Measurements from ENCODE around the gene FASTK. TPM values are rescaled to one million over a fixed set of nuclear protein-coding genes. Genes with fewer than 3 reads are reported as not detected.

FASTK gene
- total and polyA plus RNA-seq, 2 experiments from 2014 or later, result 109 to 145 TPM

- Histone ChIP-seq H4K20me1 (ENCODE audit: insufficient read depth) (peaks cover 2% of the 10 kb centered on the region; the same call in 1 of the 2 replicates), H3K4me3 (no peak overlapping the region), H3K4me2 (ENCODE audit: unreplicated experiment) (no peak overlapping the region), H3K9me3 (ENCODE audit: low read depth) (no peaks in the 10 kb centered on the region), H3K36me3 (ENCODE audit: low read depth) (no peaks in the 10 kb centered on the region), H2AFZ (no peak overlapping the region), H3K9me2 (ENCODE audit: insufficient read depth) (no peaks in the 10 kb centered on the region), H3K9ac (no peak overlapping the region), H3K79me2 (ENCODE audit: insufficient read depth) (peaks cover 99% of the 10 kb centered on the region), H3K27ac (no peak overlapping the region), H3K27me3 (replicated peaks; ENCODE audit: insufficient read depth) (no peaks in the 10 kb centered on the region), H3F3A (ENCODE audit: insufficient read depth) (peaks cover 7% of the 10 kb centered on the region; the same call in 1 of the 2 replicates), H3K4me1 (ENCODE audit: insufficient read depth) (peaks cover 7% of the 10 kb centered on the region; the same call in 1 of the 2 replicates)
- 82 to 85% methylated on average over 23 of the region's 23 CpGs for WGBS, 2 experiments (ENCODE audit: low coverage in 1 of 2, low lambda C conversion rate in 2 of 2, missing lambda C conversion rate in 2 of 2)
- peak; percentile 35 for DNase-seq
- in situ Hi-C loops (cut with MboI), result no loop called here
- TF ChIP-seq EZH2phosphoT487 (IDR thresholded peaks at IDR 0.05; ENCODE audit: insufficient read depth, low read depth) (no peak), EZH2 (IDR thresholded peaks at IDR 0.05; ENCODE audit: insufficient read depth, poor library complexity, severe bottlenecking) (no peak)
Observed at GRCh38 chr7:151104411-151105235, 24.0 kb upstream of the FASTK start.

GRCh38 chr7:151103973-151104372 lies 23.4 kb upstream of the FASTK start:
- in situ Hi-C loops (cut with MboI), result no loop called here
- Histone ChIP-seq H3K79me2 (ENCODE audit: insufficient read depth) (peaks cover 99% of the 10 kb centered on the region), H3K9me2 (ENCODE audit: insufficient read depth) (no peaks in the 10 kb centered on the region), H3K9ac (no peak overlapping the region), H3K27ac (no peak overlapping the region), H3F3A (ENCODE audit: insufficient read depth) (peaks cover 7% of the 10 kb centered on the region; the same call in 1 of the 2 replicates), H2AFZ (no peak overlapping the region), H4K20me1 (ENCODE audit: insufficient read depth) (peaks cover 6% of the 10 kb centered on the region; the same call in 1 of the 2 replicates), H3K36me3 (ENCODE audit: low read depth) (no peaks in the 10 kb centered on the region), H3K4me3 (no peak overlapping the region), H3K27me3 (replicated peaks; ENCODE audit: insufficient read depth) (no peaks in the 10 kb centered on the region), H3K9me3 (ENCODE audit: low read depth) (no peaks in the 10 kb centered on the region), H3K4me2 (ENCODE audit: unreplicated experiment) (no peak overlapping the region), H3K4me1 (ENCODE audit: insufficient read depth) (peaks cover 5% of the 10 kb centered on the region; the same call in 1 of the 2 replicates)
- no peak for TF ChIP-seq EZH2phosphoT487 (IDR thresholded peaks at IDR 0.05; ENCODE audit: insufficient read depth, low read depth)
- no peak for TF ChIP-seq EZH2 (IDR thresholded peaks at IDR 0.05; ENCODE audit: insufficient read depth, poor library complexity, severe bottlenecking)
- DNase-seq, result no peak
- 94 to 95% methylated on average over 12 of the region's 12 CpGs for WGBS, 2 experiments (ENCODE audit: low coverage in 1 of 2, low lambda C conversion rate in 2 of 2, missing lambda C conversion rate in 2 of 2)

- TF ChIP-seq EZH2 (IDR thresholded peaks at IDR 0.05; ENCODE audit: insufficient read depth, poor library complexity, severe bottlenecking) (no peak), EZH2phosphoT487 (IDR thresholded peaks at IDR 0.05; ENCODE audit: insufficient read depth, low read depth) (no peak)
- no peaks in the 10 kb centered on the region for H3K9me3 ChIP-seq (ENCODE audit: low read depth)
- H3F3A ChIP-seq (ENCODE audit: insufficient read depth), result peaks cover 7% of the 10 kb centered on the region; the same call in 1 of the 2 replicates
- no peak overlapping the region for H3K27ac ChIP-seq
- peaks cover 99% of the 10 kb centered on the region for H3K79me2 ChIP-seq (ENCODE audit: insufficient read depth)
- no peak overlapping the region for H3K4me3 ChIP-seq
- H3K4me1 ChIP-seq (ENCODE audit: insufficient read depth), result peaks cover 5% of the 10 kb centered on the region; the same call in 1 of the 2 replicates
- H3K4me2 ChIP-seq (ENCODE audit: unreplicated experiment), result no peak overlapping the region
- no peak overlapping the region for H2AFZ ChIP-seq
- 99 to 100% methylated on average over 3 of the region's 3 CpGs for WGBS, 2 experiments (ENCODE audit: low coverage in 1 of 2, low lambda C conversion rate in 2 of 2, missing lambda C conversion rate in 2 of 2)
- H3K9me2 ChIP-seq (ENCODE audit: insufficient read depth), result no peaks in the 10 kb centered on the region
- no peaks in the 10 kb centered on the region for H3K36me3 ChIP-seq (ENCODE audit: low read depth)
- H4K20me1 ChIP-seq (ENCODE audit: insufficient read depth), result peaks cover 9% of the 10 kb centered on the region; the same call in 1 of the 2 replicates
- no peak overlapping the region for H3K9ac ChIP-seq
- no peaks in the 10 kb centered on the region for H3K27me3 ChIP-seq (replicated peaks; ENCODE audit: insufficient read depth)
- in situ Hi-C loops (cut with MboI), result no loop called here
- DNase-seq, result no peak
Observed at GRCh38 chr7:151102991-151103390, 22.4 kb upstream of the FASTK start.

GRCh38 chr7:151101621-151102396 lies 21.2 kb upstream of the FASTK start:
- peaks cover 9% of the 10 kb centered on the region; the same call in 1 of the 2 replicates for H4K20me1 ChIP-seq (ENCODE audit: insufficient read depth)
- peaks cover 99% of the 10 kb centered on the region for H3K79me2 ChIP-seq (ENCODE audit: insufficient read depth)
- in situ Hi-C loops (cut with MboI), result no loop called here
- H2AFZ ChIP-seq, result no peak overlapping the region
- TF ChIP-seq EZH2phosphoT487 (IDR thresholded peaks at IDR 0.05; ENCODE audit: insufficient read depth, low read depth) (no peak), EZH2 (IDR thresholded peaks at IDR 0.05; ENCODE audit: insufficient read depth, poor library complexity, severe bottlenecking) (no peak)
- peaks cover 5% of the 10 kb centered on the region; the same call in 1 of the 2 replicates for H3K4me1 ChIP-seq (ENCODE audit: insufficient read depth)
- H3K27me3 ChIP-seq (replicated peaks; ENCODE audit: insufficient read depth), result no peaks in the 10 kb centered on the region
- H3K9ac ChIP-seq, result no peak overlapping the region
- no peak overlapping the region for H3K4me3 ChIP-seq
- no peaks in the 10 kb centered on the region for H3K36me3 ChIP-seq (ENCODE audit: low read depth)
- WGBS, 2 experiments (ENCODE audit: low coverage in 1 of 2, low lambda C conversion rate in 2 of 2, missing lambda C conversion rate in 2 of 2), result 75 to 78% methylated on average over 23 to 24 of the region's 24 CpGs
- H3K9me2 ChIP-seq (ENCODE audit: insufficient read depth), result no peaks in the 10 kb centered on the region
- DNase-seq, result no peak
- H3F3A ChIP-seq (ENCODE audit: insufficient read depth), result peaks cover 7% of the 10 kb centered on the region; the same call in 1 of the 2 replicates
- no peak overlapping the region for H3K4me2 ChIP-seq (ENCODE audit: unreplicated experiment)
- H3K9me3 ChIP-seq (ENCODE audit: low read depth), result no peaks in the 10 kb centered on the region
- no peak overlapping the region for H3K27ac ChIP-seq

All from GM23248 (cell line).